Measurements from ENCODE around the gene CGB2.
"Not testable (repeated sequence)": the region's sequence is repeated elsewhere in the genome, so short reads cannot be mapped to it uniquely, and the experiment has no call there.

The CGB2 gene

GRCh38 chr19:49010453-49010852, 21.2 kb upstream of the CGB2 start:
- no peak for DNase-seq (ENCODE audit: low spot score)

GRCh38 chr19:49011194-49011593, 20.5 kb upstream of the CGB2 start:
- DNase-seq (ENCODE audit: low spot score) = no peak

GRCh38 chr19:49014123-49014869, 17.4 kb upstream of the CGB2 start:
- DNase-seq (ENCODE audit: low spot score) = no peak

- no peak for DNase-seq (ENCODE audit: low spot score)
Measured at GRCh38 chr19:49014870-49015255, 16.8 kb upstream of the CGB2 start.

GRCh38 chr19:49016067-49016839, 15.4 kb upstream of the CGB2 start:
- no peak for DNase-seq (ENCODE audit: low spot score)

GRCh38 chr19:49017041-49017665, 14.5 kb upstream of the CGB2 start, which contains the start of gene LHB:
Gene LHB (minus strand): TSS chr19:49017091. CDS start chr19:49017081, 10 bp downstream.
- DNase-seq (ENCODE audit: low spot score) = no peak

- DNase-seq (ENCODE audit: low spot score) = no peak
Measured at GRCh38 chr19:49017666-49018351, 13.9 kb upstream of the CGB2 start.

- not testable (repeated sequence) for DNase-seq (ENCODE audit: low spot score)
Measured at GRCh38 chr19:49018388-49019241, 13.1 kb upstream of the CGB2 start.

- DNase-seq (ENCODE audit: low spot score) = no peak
Measured at GRCh38 chr19:49019242-49019932, 12.3 kb upstream of the CGB2 start.

GRCh38 chr19:49020342-49020741, 11.3 kb upstream of the CGB2 start:
- no peak for DNase-seq (ENCODE audit: low spot score)

GRCh38 chr19:49020931-49021895, 10.5 kb upstream of the CGB2 start:
- no peak for DNase-seq (ENCODE audit: low spot score)

- no peak for DNase-seq (ENCODE audit: low spot score)
Measured at GRCh38 chr19:49022116-49022515, 9.6 kb upstream of the CGB2 start.

GRCh38 chr19:49024233-49024632, 7.5 kb upstream of the CGB2 start, which contains the start of gene CGB3:
Gene CGB3 (minus strand): TSS chr19:49024333. CDS start chr19:49023971, 362 bp downstream.
- not testable (repeated sequence) for DNase-seq (ENCODE audit: low spot score)

- not testable (repeated sequence) for DNase-seq (ENCODE audit: low spot score)
Measured at GRCh38 chr19:49025088-49025487, 6.6 kb upstream of the CGB2 start.

GRCh38 chr19:49025599-49025998, 6.1 kb upstream of the CGB2 start:
- DNase-seq (ENCODE audit: low spot score) = not testable (repeated sequence)

GRCh38 chr19:49028686-49029085, 3.0 kb upstream of the CGB2 start:
- DNase-seq (ENCODE audit: low spot score) = not testable (repeated sequence)

GRCh38 chr19:49029749-49030148, 1.9 kb upstream of the CGB2 start:
- not testable (repeated sequence) for DNase-seq (ENCODE audit: low spot score)

GRCh38 chr19:49030323-49030722, 1.4 kb upstream of the CGB2 start:
- not testable (repeated sequence) for DNase-seq (ENCODE audit: low spot score)

GRCh38 chr19:49036815-49037214, 5.1 kb downstream of the CGB2 start, which contains the start of gene CGB1:
Gene CGB1 (minus strand): TSS chr19:49036895. CDS start chr19:49036711, 184 bp downstream.
- DNase-seq (ENCODE audit: low spot score) = not testable (repeated sequence)
